Uterus (tissue), 2 donors: Measurements from ENCODE around the gene DALRD3.

Experiments used
- POLR2A ChIP-seq, 2 donors: fragments of 450-650 bp; IDR thresholded peaks; one replicate each; pipeline ENCODE4 v1.6.1; 2016; ENCODE audit warnings: antibody characterized with exemption in 2 of 2, mild to moderate bottlenecking in 1 of 2, moderate library complexity in 1 of 2
- TF ChIP-seq, protein P1 (sequence below), 4 experiments: fragments of 200-600 bp in 2 of 4; fragments of 450-650 bp in 2 of 4; sonication (generic) in 2 of 4; IDR thresholded peaks; one replicate each; pipeline ENCODE4 v1.5.1; 2016 to 2019; ENCODE audit warnings: antibody characterized with exemption in 4 of 4, mild to moderate bottlenecking in 2 of 4, moderate library complexity in 1 of 4

DNA sequence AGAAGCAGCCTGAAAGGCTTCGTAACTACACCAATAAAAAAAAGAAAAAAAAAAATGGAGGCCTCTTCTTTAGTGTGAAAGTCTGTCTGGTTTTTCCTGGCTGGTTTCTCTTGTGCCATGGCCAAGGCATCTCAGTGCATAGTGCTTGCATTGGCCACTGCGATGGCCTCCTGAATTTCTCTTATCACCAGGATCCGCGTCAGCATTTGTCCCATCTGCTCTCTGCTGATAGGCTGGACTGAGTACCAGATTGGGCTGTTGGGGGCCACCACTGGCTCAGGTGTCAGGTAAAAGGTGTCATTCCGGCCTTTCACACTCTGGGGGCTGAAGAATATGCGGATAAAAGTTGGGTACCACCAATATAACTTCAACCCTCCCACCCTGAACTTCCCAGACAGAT lies 11.9 kb upstream of the DALRD3 start:
- TF ChIP-seq, protein P1, sequence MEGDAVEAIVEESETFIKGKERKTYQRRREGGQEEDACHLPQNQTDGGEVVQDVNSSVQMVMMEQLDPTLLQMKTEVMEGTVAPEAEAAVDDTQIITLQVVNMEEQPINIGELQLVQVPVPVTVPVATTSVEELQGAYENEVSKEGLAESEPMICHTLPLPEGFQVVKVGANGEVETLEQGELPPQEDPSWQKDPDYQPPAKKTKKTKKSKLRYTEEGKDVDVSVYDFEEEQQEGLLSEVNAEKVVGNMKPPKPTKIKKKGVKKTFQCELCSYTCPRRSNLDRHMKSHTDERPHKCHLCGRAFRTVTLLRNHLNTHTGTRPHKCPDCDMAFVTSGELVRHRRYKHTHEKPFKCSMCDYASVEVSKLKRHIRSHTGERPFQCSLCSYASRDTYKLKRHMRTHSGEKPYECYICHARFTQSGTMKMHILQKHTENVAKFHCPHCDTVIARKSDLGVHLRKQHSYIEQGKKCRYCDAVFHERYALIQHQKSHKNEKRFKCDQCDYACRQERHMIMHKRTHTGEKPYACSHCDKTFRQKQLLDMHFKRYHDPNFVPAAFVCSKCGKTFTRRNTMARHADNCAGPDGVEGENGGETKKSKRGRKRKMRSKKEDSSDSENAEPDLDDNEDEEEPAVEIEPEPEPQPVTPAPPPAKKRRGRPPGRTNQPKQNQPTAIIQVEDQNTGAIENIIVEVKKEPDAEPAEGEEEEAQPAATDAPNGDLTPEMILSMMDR (IDR thresholded peaks at IDR 0.05) = no peak
- no peak for TF ChIP-seq POLR2A (IDR thresholded peaks at IDR 0.05)
